HCT116 (cell line): ENCODE measurements around the gene TMEM38B.

Source experiments
- EZH2 ChIP-seq: fragments of 200-600 bp; sonication (generic); IDR thresholded peaks from 2 replicates; pipeline ENCODE4 v1.6.1; 2017; ENCODE audit warnings: antibody characterized with exemption, mixed run types
- EZH2phosphoT487 ChIP-seq: fragments of 200-600 bp; IDR thresholded peaks from 2 replicates; pipeline ENCODE4 v1.6.1; 2018; ENCODE audit warnings: antibody characterized with exemption, borderline replicate concordance
- POLR2A ChIP-seq: IDR thresholded peaks from 2 replicates; pipeline ENCODE4 v1.7.0; 2011; ENCODE audit warnings: borderline replicate concordance; ENCODE audit not compliant: insufficient read depth, insufficient read length; ENCODE audit errors: extremely low read depth
- POLR2AphosphoS5 ChIP-seq: IDR thresholded peaks from 2 replicates; pipeline ENCODE4 v1.6.1; 2011; ENCODE audit warnings: mild to moderate bottlenecking, low read depth, low read length, moderate library complexity
- SIN3A ChIP-seq: IDR thresholded peaks from 2 replicates; pipeline ENCODE4 v1.6.1; 2012; ENCODE audit warnings: low read depth
- SRF ChIP-seq: IDR thresholded peaks from 2 replicates; pipeline ENCODE4 v1.6.1; 2012; ENCODE audit warnings: low read depth
- TCF7L2 ChIP-seq: IDR thresholded peaks from 2 replicates; pipeline ENCODE4 v1.7.0; 2011; ENCODE audit warnings: borderline replicate concordance, inconsistent platforms; ENCODE audit not compliant: insufficient read depth, insufficient read length; ENCODE audit errors: extremely low read depth
- ZNF274 ChIP-seq: fragments of 200-500 bp; sonication (Bioruptor generic); IDR thresholded peaks from 2 replicates; pipeline ENCODE4 v1.6.1; 2014; ENCODE audit warnings: mild to moderate bottlenecking, low read depth, low read length, inconsistent platforms
- TF ChIP-seq, protein P1 (sequence below), 3 experiments: fragments of 200-600 bp in 1 of 3; sonication (generic) in 1 of 3; IDR thresholded peaks in 2 of 3; conservative IDR thresholded peaks in 1 of 3; 2 replicates each; pipeline ENCODE4 v1.5.1; 2012 to 2017; ENCODE audit warnings: low read depth in 2 of 3, low read length in 2 of 3, antibody characterized with exemption in 1 of 3, borderline replicate concordance in 1 of 3, control low read depth in 1 of 3, mild to moderate bottlenecking in 1 of 3, mixed read lengths in 1 of 3, mixed run types in 1 of 3, moderate library complexity in 1 of 3; ENCODE audit not compliant: insufficient read depth in 1 of 3
- TF ChIP-seq, protein P2 (sequence below): IDR thresholded peaks from 2 replicates; pipeline ENCODE4 v1.6.1; 2012; ENCODE audit warnings: low read depth

DNA sequence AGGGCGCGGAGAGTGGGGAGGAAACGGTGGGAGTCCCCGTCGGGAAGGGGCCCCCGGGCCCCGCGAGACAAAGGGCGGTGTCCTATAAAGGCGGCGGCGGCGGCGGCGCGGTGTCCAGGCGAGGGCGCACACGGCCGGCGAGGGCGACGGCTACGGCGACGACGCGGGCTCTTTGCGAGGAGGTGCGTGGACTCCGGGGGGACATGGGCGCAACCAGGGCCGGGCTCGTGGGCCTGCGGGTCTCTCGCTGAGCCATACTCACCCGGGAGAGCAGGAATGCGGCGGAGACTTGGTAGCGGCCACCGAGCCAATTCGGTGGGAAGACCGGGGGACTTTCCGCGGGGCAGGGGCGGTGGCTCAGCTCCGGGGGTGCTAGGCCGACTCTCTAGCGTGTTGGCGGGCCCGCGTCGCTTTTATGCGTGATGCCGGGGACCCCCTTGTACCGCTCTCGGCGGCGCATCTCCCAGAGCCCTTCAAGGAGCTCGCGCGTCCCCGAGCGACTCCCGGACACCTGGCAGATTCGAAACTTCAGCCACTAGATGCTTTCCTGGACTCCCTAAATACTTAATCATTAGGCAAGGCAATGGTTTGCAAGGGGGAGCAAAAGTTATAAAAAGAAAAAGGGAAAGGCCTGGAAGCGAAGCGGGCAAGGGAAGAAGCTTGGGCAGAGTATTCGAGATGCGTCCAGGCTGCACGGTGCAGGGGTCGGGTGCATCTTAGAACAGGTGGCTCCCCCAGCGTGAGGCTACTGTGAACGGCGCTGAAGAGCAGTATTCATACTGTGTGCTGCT lies 38.0 kb upstream of the TMEM38B start:
- TF ChIP-seq, protein P1, sequence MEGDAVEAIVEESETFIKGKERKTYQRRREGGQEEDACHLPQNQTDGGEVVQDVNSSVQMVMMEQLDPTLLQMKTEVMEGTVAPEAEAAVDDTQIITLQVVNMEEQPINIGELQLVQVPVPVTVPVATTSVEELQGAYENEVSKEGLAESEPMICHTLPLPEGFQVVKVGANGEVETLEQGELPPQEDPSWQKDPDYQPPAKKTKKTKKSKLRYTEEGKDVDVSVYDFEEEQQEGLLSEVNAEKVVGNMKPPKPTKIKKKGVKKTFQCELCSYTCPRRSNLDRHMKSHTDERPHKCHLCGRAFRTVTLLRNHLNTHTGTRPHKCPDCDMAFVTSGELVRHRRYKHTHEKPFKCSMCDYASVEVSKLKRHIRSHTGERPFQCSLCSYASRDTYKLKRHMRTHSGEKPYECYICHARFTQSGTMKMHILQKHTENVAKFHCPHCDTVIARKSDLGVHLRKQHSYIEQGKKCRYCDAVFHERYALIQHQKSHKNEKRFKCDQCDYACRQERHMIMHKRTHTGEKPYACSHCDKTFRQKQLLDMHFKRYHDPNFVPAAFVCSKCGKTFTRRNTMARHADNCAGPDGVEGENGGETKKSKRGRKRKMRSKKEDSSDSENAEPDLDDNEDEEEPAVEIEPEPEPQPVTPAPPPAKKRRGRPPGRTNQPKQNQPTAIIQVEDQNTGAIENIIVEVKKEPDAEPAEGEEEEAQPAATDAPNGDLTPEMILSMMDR (IDR thresholded peaks at IDR 0.05 in 2 of 3, conservative IDR thresholded peaks at IDR 0.05 in 1 of 3; ENCODE audit: borderline replicate concordance in 1 of 3, insufficient read depth in 1 of 3, low read depth in 2 of 3, low read length in 2 of 3): no peak
- TF ChIP-seq TCF7L2 (no peak), EZH2 (no peak), SIN3A (no peak), EZH2phosphoT487 (no peak), SRF (no peak), POLR2A (no peak), POLR2AphosphoS5 (no peak), ZNF274 (no peak)
- TF ChIP-seq, protein P2, sequence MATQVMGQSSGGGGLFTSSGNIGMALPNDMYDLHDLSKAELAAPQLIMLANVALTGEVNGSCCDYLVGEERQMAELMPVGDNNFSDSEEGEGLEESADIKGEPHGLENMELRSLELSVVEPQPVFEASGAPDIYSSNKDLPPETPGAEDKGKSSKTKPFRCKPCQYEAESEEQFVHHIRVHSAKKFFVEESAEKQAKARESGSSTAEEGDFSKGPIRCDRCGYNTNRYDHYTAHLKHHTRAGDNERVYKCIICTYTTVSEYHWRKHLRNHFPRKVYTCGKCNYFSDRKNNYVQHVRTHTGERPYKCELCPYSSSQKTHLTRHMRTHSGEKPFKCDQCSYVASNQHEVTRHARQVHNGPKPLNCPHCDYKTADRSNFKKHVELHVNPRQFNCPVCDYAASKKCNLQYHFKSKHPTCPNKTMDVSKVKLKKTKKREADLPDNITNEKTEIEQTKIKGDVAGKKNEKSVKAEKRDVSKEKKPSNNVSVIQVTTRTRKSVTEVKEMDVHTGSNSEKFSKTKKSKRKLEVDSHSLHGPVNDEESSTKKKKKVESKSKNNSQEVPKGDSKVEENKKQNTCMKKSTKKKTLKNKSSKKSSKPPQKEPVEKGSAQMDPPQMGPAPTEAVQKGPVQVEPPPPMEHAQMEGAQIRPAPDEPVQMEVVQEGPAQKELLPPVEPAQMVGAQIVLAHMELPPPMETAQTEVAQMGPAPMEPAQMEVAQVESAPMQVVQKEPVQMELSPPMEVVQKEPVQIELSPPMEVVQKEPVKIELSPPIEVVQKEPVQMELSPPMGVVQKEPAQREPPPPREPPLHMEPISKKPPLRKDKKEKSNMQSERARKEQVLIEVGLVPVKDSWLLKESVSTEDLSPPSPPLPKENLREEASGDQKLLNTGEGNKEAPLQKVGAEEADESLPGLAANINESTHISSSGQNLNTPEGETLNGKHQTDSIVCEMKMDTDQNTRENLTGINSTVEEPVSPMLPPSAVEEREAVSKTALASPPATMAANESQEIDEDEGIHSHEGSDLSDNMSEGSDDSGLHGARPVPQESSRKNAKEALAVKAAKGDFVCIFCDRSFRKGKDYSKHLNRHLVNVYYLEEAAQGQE: no peak
